ENCODE measurements around the gene FUBP3. TPM values are rescaled to one million over a fixed set of nuclear protein-coding genes. Genes with fewer than 3 reads are reported as not detected.

FUBP3 gene
- polyA plus RNA-seq, 1 of the 3 experiments (the other 2 are of a cell fraction) = 55.1 TPM

DNA sequence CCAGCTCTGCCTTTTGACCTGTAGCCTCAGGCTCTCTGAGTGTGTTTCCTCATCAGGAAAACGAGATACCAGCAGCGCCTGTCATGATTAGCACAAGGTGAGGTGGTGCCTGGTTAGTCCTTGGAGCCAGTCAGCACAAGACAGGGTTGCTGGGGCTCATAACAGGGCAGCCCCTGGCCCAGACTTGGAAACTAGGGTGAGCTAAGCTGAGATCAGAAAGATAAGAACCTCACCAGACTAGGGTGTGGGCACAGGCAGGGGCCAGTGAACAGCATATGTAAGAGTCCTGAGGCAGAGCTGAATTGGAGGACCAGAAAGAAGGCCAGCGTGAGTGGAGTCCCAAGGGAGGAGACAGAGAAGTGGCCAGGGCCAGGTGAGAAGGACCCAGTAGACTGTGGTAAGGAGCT is 42.7 kb upstream of the FUBP3 start:
- Histone ChIP-seq H3K79me2 (ENCODE audit: insufficient read depth) (no peaks in the 10 kb centered on the region), H3K4me3 (ENCODE audit: low read depth in 2 of 2, low read length in 1 of 2) (no peak overlapping the region), H3F3A (replicated peaks; ENCODE audit: insufficient read depth) (no peaks in the 10 kb centered on the region), H3K4me2 (no peak overlapping the region), H2AFZ (ENCODE audit: low read depth) (no peak overlapping the region), H3K27ac (ENCODE audit: low read depth in 2 of 2, low read length in 1 of 2) (no peak overlapping the region), H4K20me1 (ENCODE audit: insufficient read depth) (no peaks in the 10 kb centered on the region), H3K36me3 (replicated peaks in 1 of 2; ENCODE audit: control insufficient read depth in 1 of 2, insufficient read depth in 2 of 2, low read length in 1 of 2) (no peaks in the 10 kb centered on the region), H3K9me3 (no peaks in the 10 kb centered on the region), H3K9ac (no peak overlapping the region), H3K27me3 (ENCODE audit: insufficient read depth) (0 out of 2 replicates have a peak, but pooled peaks cover 4% of the 10 kb centered on the region), H3K9me2 (no peaks in the 10 kb centered on the region), H3K4me1 (ENCODE audit: control insufficient read depth in 1 of 2, insufficient read depth in 2 of 2, low read depth in 1 of 2, low read length in 1 of 2) (peaks cover 0 to 6% of the 10 kb centered on the region in 2 experiments; a peak in 1 of 4 replicates)
- TF ChIP-seq RXRA (IDR thresholded peaks at IDR 0.05; ENCODE audit: borderline replicate concordance, low read depth) = no peak
- no peak for TF ChIP-seq CHD2 (IDR thresholded peaks at IDR 0.05; ENCODE audit: low read length, partially characterized antibody)
- TF ChIP-seq POLR2AphosphoS5 (IDR thresholded peaks at IDR 0.05; ENCODE audit: low read depth, low read length) = no peak
- no peak for TF ChIP-seq GATA2 (CRISPR knock-in tag; IDR thresholded peaks at IDR 0.05)
- no peak for TF ChIP-seq SIN3A (IDR thresholded peaks at IDR 0.05; ENCODE audit: borderline replicate concordance, low read depth, low read length)
- TF ChIP-seq, protein P1, sequence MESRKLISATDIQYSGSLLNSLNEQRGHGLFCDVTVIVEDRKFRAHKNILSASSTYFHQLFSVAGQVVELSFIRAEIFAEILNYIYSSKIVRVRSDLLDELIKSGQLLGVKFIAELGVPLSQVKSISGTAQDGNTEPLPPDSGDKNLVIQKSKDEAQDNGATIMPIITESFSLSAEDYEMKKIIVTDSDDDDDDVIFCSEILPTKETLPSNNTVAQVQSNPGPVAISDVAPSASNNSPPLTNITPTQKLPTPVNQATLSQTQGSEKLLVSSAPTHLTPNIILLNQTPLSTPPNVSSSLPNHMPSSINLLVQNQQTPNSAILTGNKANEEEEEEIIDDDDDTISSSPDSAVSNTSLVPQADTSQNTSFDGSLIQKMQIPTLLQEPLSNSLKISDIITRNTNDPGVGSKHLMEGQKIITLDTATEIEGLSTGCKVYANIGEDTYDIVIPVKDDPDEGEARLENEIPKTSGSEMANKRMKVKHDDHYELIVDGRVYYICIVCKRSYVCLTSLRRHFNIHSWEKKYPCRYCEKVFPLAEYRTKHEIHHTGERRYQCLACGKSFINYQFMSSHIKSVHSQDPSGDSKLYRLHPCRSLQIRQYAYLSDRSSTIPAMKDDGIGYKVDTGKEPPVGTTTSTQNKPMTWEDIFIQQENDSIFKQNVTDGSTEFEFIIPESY (IDR thresholded peaks at IDR 0.05; ENCODE audit: borderline replicate concordance, low read depth) = no peak
- TF ChIP-seq, protein P2, sequence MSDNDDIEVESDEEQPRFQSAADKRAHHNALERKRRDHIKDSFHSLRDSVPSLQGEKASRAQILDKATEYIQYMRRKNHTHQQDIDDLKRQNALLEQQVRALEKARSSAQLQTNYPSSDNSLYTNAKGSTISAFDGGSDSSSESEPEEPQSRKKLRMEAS (IDR thresholded peaks at IDR 0.05; ENCODE audit: low read depth) = no peak
- TF ChIP-seq FOXM1 (IDR thresholded peaks at IDR 0.05; ENCODE audit: low read depth) = no peak
- TF ChIP-seq, protein P3, sequence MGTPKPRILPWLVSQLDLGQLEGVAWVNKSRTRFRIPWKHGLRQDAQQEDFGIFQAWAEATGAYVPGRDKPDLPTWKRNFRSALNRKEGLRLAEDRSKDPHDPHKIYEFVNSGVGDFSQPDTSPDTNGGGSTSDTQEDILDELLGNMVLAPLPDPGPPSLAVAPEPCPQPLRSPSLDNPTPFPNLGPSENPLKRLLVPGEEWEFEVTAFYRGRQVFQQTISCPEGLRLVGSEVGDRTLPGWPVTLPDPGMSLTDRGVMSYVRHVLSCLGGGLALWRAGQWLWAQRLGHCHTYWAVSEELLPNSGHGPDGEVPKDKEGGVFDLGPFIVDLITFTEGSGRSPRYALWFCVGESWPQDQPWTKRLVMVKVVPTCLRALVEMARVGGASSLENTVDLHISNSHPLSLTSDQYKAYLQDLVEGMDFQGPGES (IDR thresholded peaks at IDR 0.05; ENCODE audit: low read depth, low read length) = no peak
- no peak for TF ChIP-seq EZH2phosphoT487 (IDR thresholded peaks at IDR 0.05; ENCODE audit: borderline replicate concordance, low read depth)
- no peak for TF ChIP-seq GABPA (IDR thresholded peaks at IDR 0.05; ENCODE audit: low read depth)
- no peak for TF ChIP-seq FOXJ3 (CRISPR knock-in tag; IDR thresholded peaks at IDR 0.05)
- TF ChIP-seq TEAD4 (IDR thresholded peaks at IDR 0.05; ENCODE audit: borderline replicate concordance, insufficient read depth) = no peak
- no peak for TF ChIP-seq RFX5 (IDR thresholded peaks at IDR 0.05; ENCODE audit: low read length)
- 70% methylated on average over 3 of the region's 3 CpGs for WGBS (ENCODE audit: low lambda C conversion rate)
- ChIA-PET POLR2A (interaction anchor here (0.6 kb wide), 1 partner anchor 72 kb away, joined by 3 read pairs; no protein-coding TSS in a partner anchor), CTCF (interaction anchor here (0.7 to 1.4 kb wide), 2 partner anchors 35 to 146 kb away, joined by 3 to 5 read pairs; no protein-coding TSS in a partner anchor)
- no peak for DNase-seq
